ENCODE measurements around the gene ZNF860.

The ZNF860 gene

GRCh38 chr3:31953091-31953490, 28.5 kb upstream of the ZNF860 start:
- H3K4me3 ChIP-seq (ENCODE audit: low read depth, low read length), result no peak overlapping the region
- TF ChIP-seq CTCF (IDR thresholded peaks at IDR 0.05; ENCODE audit: low read depth, low read length), result no peak

- no peak overlapping the region for H3K4me3 ChIP-seq (ENCODE audit: low read depth, low read length)
- TF ChIP-seq CTCF (IDR thresholded peaks at IDR 0.05; ENCODE audit: low read depth, low read length), result no peak
Measured at GRCh38 chr3:31953636-31954035, 27.9 kb upstream of the ZNF860 start.

- no peak for TF ChIP-seq CTCF (IDR thresholded peaks at IDR 0.05; ENCODE audit: low read depth, low read length)
- H3K4me3 ChIP-seq (ENCODE audit: low read depth, low read length), result no peak overlapping the region
Measured at GRCh38 chr3:31955581-31955980, 26.0 kb upstream of the ZNF860 start.

GRCh38 chr3:31957106-31957505, 24.4 kb upstream of the ZNF860 start:
- no peak for TF ChIP-seq CTCF (IDR thresholded peaks at IDR 0.05; ENCODE audit: low read depth, low read length)
- no peak overlapping the region for H3K4me3 ChIP-seq (ENCODE audit: low read depth, low read length)

GRCh38 chr3:31958701-31959152, 22.8 kb upstream of the ZNF860 start:
- no peak for TF ChIP-seq CTCF (IDR thresholded peaks at IDR 0.05; ENCODE audit: low read depth, low read length)
- no peak overlapping the region for H3K4me3 ChIP-seq (ENCODE audit: low read depth, low read length)

GRCh38 chr3:31959251-31959650, 22.3 kb upstream of the ZNF860 start:
- H3K4me3 ChIP-seq (ENCODE audit: low read depth, low read length), result no peak overlapping the region; the same call in 1 of the 2 replicates
- TF ChIP-seq CTCF (IDR thresholded peaks at IDR 0.05; ENCODE audit: low read depth, low read length), result no peak

- TF ChIP-seq CTCF (IDR thresholded peaks at IDR 0.05; ENCODE audit: low read depth, low read length), result no peak
- H3K4me3 ChIP-seq (ENCODE audit: low read depth, low read length), result peak overlapping the region; percentile 32
Measured at GRCh38 chr3:31959951-31960792, 21.4 kb upstream of the ZNF860 start.

Data from WI38 (cell line).